WTC11 (cell line): ENCODE measurements around the gene SOCS4. TPM values are rescaled to one million over a fixed set of nuclear protein-coding genes. Genes with fewer than 3 reads are reported as not detected.
A peak's percentile ranks its signal among the peaks of the same experiment; 100 is the strongest.

Source experiments
- ATF3 ChIP-seq: sonication (generic); formaldehyde crosslinking; conservative IDR thresholded peaks from 2 replicates; pipeline ENCODE4 v1.8.1; 2022; ENCODE audit warnings: mild to moderate bottlenecking, missing genetic modification reagents
- CREB1 ChIP-seq: sonication (generic); formaldehyde crosslinking; IDR thresholded peaks from 2 replicates; pipeline ENCODE4 v1.8.0; 2023; ENCODE audit warnings: mild to moderate bottlenecking, missing genetic modification reagents
- CREM ChIP-seq: sonication (generic); formaldehyde crosslinking; IDR thresholded peaks from 2 replicates; pipeline ENCODE4 v1.8.1; 2022; ENCODE audit warnings: mild to moderate bottlenecking, missing genetic modification reagents, moderate library complexity
- CTCF ChIP-seq: fragments of 200-600 bp; IDR thresholded peaks from 2 replicates; pipeline ENCODE4 v1.8.0; 2022; ENCODE audit warnings: antibody characterized with exemption
- FOXK1 ChIP-seq: sonication (generic); formaldehyde crosslinking; IDR thresholded peaks from 2 replicates; pipeline ENCODE4 v1.8.0; 2022; ENCODE audit warnings: mild to moderate bottlenecking, moderate library complexity, missing genetic modification reagents
- IRF2 ChIP-seq: sonication (generic); formaldehyde crosslinking; IDR thresholded peaks from 2 replicates; pipeline ENCODE4 v1.8.0; 2022; ENCODE audit warnings: low read depth, missing genetic modification reagents, borderline replicate concordance
- MAX ChIP-seq: sonication (generic); formaldehyde crosslinking; IDR thresholded peaks from 2 replicates; pipeline ENCODE4 v1.8.0; 2022; ENCODE audit warnings: mild to moderate bottlenecking, missing genetic modification reagents
- MYBL2 ChIP-seq: sonication (generic); formaldehyde crosslinking; IDR thresholded peaks from 2 replicates; pipeline ENCODE4 v1.8.1; 2023; ENCODE audit warnings: mild to moderate bottlenecking, moderate library complexity, missing genetic modification reagents
- NFE2L1 ChIP-seq: sonication (generic); formaldehyde crosslinking; IDR thresholded peaks from 2 replicates; pipeline ENCODE4 v1.8.1; 2023; ENCODE audit warnings: missing genetic modification reagents
- NFYB ChIP-seq: sonication (generic); formaldehyde crosslinking; conservative IDR thresholded peaks from 2 replicates; pipeline ENCODE4 v1.8.0; 2022; ENCODE audit warnings: low read depth, missing genetic modification reagents
- PRDM15 ChIP-seq: sonication (generic); formaldehyde crosslinking; IDR thresholded peaks from 2 replicates; pipeline ENCODE4 v1.8.0; 2022; ENCODE audit warnings: missing genetic modification reagents
- SMAD3 ChIP-seq: sonication (generic); formaldehyde crosslinking; IDR thresholded peaks from 2 replicates; pipeline ENCODE4 v1.8.0; 2022; ENCODE audit warnings: missing genetic modification reagents, mild to moderate bottlenecking, borderline replicate concordance
- SMAD4 ChIP-seq: sonication (generic); formaldehyde crosslinking; IDR thresholded peaks from 2 replicates; pipeline ENCODE4 v1.8.0; 2022; ENCODE audit warnings: mild to moderate bottlenecking, missing genetic modification reagents
- TEAD1 ChIP-seq: sonication (generic); formaldehyde crosslinking; IDR thresholded peaks from 2 replicates; pipeline ENCODE4 v1.8.0; 2022; ENCODE audit warnings: mild to moderate bottlenecking, missing genetic modification reagents
- TP53 ChIP-seq: sonication (generic); formaldehyde crosslinking; IDR thresholded peaks from 2 replicates; pipeline ENCODE4 v1.8.1; 2023; ENCODE audit warnings: mild to moderate bottlenecking, missing genetic modification reagents
- USF2 ChIP-seq: sonication (generic); formaldehyde crosslinking; IDR thresholded peaks from 2 replicates; pipeline ENCODE4 v1.8.1; 2023; ENCODE audit warnings: mild to moderate bottlenecking, missing genetic modification reagents, moderate library complexity
- ZNF416 ChIP-seq: fragments of 250-450 bp; sonication (Bioruptor Pico); IDR thresholded peaks from 2 replicates; pipeline ENCODE4 v1.9.0; 2021; ENCODE audit warnings: mild to moderate bottlenecking, inconsistent platforms
- ZNF423 ChIP-seq: fragments of 250-450 bp; sonication (Bioruptor Pico); IDR thresholded peaks from 2 replicates; pipeline ENCODE4 v2.1.2; 2022; ENCODE audit warnings: mild to moderate bottlenecking, moderate library complexity
- total RNA-seq: library from RNA; stranded (reverse); gene quantifications from 3 replicates; pipeline ENCODE4 v1.2.3, GENCODE V29; 2021
- TF ChIP-seq, protein P1 (sequence below): sonication (generic); formaldehyde crosslinking; IDR thresholded peaks from 2 replicates; pipeline ENCODE4 v1.8.1; 2023; ENCODE audit warnings: mild to moderate bottlenecking, missing genetic modification reagents

The SOCS4 gene
- total RNA-seq, 1 experiment from 2014 or later = 21.3 TPM

- 0 out of 2 replicates have a peak, but pooled peaks have one; percentile 10 for TF ChIP-seq PRDM15 (CRISPR knock-in tag)
- TF ChIP-seq TP53 (CRISPR knock-in tag) = 0 out of 2 replicates have a peak, but pooled peaks have one; percentile 33
- TF ChIP-seq NFYB (CRISPR knock-in tag) = peak; percentile 51; the same call in 1 of the 2 replicates
- TF ChIP-seq CREB1 (CRISPR knock-in tag) = peak; percentile 72; the same call in 1 of the 2 replicates
- peak; percentile 74; the same call in 1 of the 2 replicates for TF ChIP-seq FOXK1 (CRISPR knock-in tag)
- no peak for TF ChIP-seq CTCF
- peak; percentile 79; the same call in 1 of the 2 replicates for TF ChIP-seq SMAD3 (CRISPR knock-in tag)
- peak; percentile 96 for TF ChIP-seq MAX
- TF ChIP-seq CREM (CRISPR knock-in tag) = peak; percentile 95
- TF ChIP-seq ATF3 = no peak
- peak; percentile 37; the same call in 1 of the 2 replicates for TF ChIP-seq NFE2L1 (CRISPR knock-in tag)
- TF ChIP-seq, protein P1, sequence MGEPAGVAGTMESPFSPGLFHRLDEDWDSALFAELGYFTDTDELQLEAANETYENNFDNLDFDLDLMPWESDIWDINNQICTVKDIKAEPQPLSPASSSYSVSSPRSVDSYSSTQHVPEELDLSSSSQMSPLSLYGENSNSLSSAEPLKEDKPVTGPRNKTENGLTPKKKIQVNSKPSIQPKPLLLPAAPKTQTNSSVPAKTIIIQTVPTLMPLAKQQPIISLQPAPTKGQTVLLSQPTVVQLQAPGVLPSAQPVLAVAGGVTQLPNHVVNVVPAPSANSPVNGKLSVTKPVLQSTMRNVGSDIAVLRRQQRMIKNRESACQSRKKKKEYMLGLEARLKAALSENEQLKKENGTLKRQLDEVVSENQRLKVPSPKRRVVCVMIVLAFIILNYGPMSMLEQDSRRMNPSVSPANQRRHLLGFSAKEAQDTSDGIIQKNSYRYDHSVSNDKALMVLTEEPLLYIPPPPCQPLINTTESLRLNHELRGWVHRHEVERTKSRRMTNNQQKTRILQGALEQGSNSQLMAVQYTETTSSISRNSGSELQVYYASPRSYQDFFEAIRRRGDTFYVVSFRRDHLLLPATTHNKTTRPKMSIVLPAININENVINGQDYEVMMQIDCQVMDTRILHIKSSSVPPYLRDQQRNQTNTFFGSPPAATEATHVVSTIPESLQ (CRISPR knock-in tag) = no peak
- TF ChIP-seq USF2 (CRISPR knock-in tag) = peak; percentile 62
- TF ChIP-seq ZNF416 = 0 out of 2 replicates have a peak, but pooled peaks have one; percentile 39
- TF ChIP-seq MYBL2 (CRISPR knock-in tag) = peak; percentile 43; the same call in 1 of the 2 replicates
- TF ChIP-seq IRF2 = no peak
- peak; percentile 93 for TF ChIP-seq ZNF423 (CRISPR knock-in tag)
- peak; percentile 79; the same call in 1 of the 2 replicates for TF ChIP-seq TEAD1 (CRISPR knock-in tag)
- no peak for TF ChIP-seq SMAD4 (CRISPR knock-in tag)
Measured at GRCh38 chr14:55026793-55027561, at the start of gene SOCS4, which contains the start of gene WDHD1 (continued).
